A549 (cell line): ENCODE data around the gene DGKK. TPM values are rescaled to one million over a fixed set of nuclear protein-coding genes. Genes with fewer than 3 reads are reported as not detected.

Source experiments
- ATAC-seq, 2 experiments: fragments of 200-7000 bp in 1 of 2; fragments of >200 bp in 1 of 2; cut with Nextera tagmentation in 1 of 2; cut with Tn5 transposase in 1 of 2; 3 replicates each; pipeline versions ENCODE4 v1.8.0 to v1.9.1; 2018 to 2020; ENCODE audit warnings: mild to moderate bottlenecking in 1 of 2, moderate library complexity in 1 of 2
- CTCF ChIA-PET: fragments of 300-600 bp; sonication (Branson Sonifier 250); formaldehyde crosslinking; extraction: SDS; loops from one replicate; lab custom pipeline; 2021; ENCODE audit warnings: antibody characterized with exemption, inconsistent platforms; lab: Yijun Ruan, JAX
- POLR2A ChIA-PET: fragments of 350-600 bp; formaldehyde crosslinking; extraction: SDS; loops from one replicate; lab custom pipeline; 2021; ENCODE audit warnings: antibody characterized with exemption, inconsistent platforms; lab: Yijun Ruan, JAX
- DNase-seq, 2 experiments: peaks; one replicate each; pipeline versions ENCODE4 v3.0.0 to v3.0.0-alpha.2; 2011 to 2016; ENCODE audit warnings: low read depth in 1 of 2, low spot score in 1 of 2
- FAIRE-seq: peaks from 2 replicates; lab custom pipeline; 2011; peaks lifted over from hg19 to GRCh38; lab: Jason Lieb, UNC
- H3K27ac ChIP-seq, 2 experiments: fragments of >200 bp; sonication (Bioruptor Twin); formaldehyde crosslinking; 3 replicates each; pipeline ENCODE4 v1.5.1; 2016 to 2017
- H3K4me1 ChIP-seq: fragments of >200 bp; sonication (Bioruptor Twin); formaldehyde crosslinking; 3 replicates; pipeline ENCODE4 v1.6.1; 2016
- H3K4me2 ChIP-seq: fragments of >200 bp; sonication (Bioruptor Twin); formaldehyde crosslinking; 3 replicates; pipeline ENCODE4 v1.6.1; 2016
- H3K4me3 ChIP-seq: fragments of >200 bp; sonication (Bioruptor Twin); formaldehyde crosslinking; 3 replicates; pipeline ENCODE4 v1.5.1; 2016
- H3K9me3 ChIP-seq: fragments of >200 bp; sonication (Bioruptor Twin); formaldehyde crosslinking; 3 replicates; pipeline ENCODE4 v1.6.1; 2016
- CBX8 ChIP-seq: fragments of 200-600 bp; sonication (generic); IDR thresholded peaks from 2 replicates; pipeline ENCODE4 v1.6.1; 2016
- CEBPB ChIP-seq, 2 experiments: fragments of >200 bp in 1 of 2; sonication (Bioruptor Twin) in 1 of 2; formaldehyde crosslinking in 1 of 2; IDR thresholded peaks; 2 replicates each; pipeline ENCODE4 v1.6.1; 2012 to 2016
- CHD2 ChIP-seq: fragments of 150-350 bp; IDR thresholded peaks from 2 replicates; pipeline ENCODE4 v1.6.1; 2014; ENCODE audit warnings: low read length; ENCODE audit not compliant: partially characterized antibody
- FOSB ChIP-seq: fragments of 250-450 bp; sonication (Bioruptor Pico); IDR thresholded peaks from 2 replicates; pipeline ENCODE4 v1.5.0; 2020; ENCODE audit warnings: mild to moderate bottlenecking, moderate library complexity
- FOXS1 ChIP-seq: fragments of 250-450 bp; sonication (Bioruptor Pico); IDR thresholded peaks from 2 replicates; pipeline ENCODE4 v1.5.0; 2020; ENCODE audit warnings: mild to moderate bottlenecking, moderate library complexity
- HOXA7 ChIP-seq: fragments of 250-450 bp; sonication (Bioruptor Pico); IDR thresholded peaks from 2 replicates; pipeline ENCODE4 v1.5.0; 2020; ENCODE audit warnings: mild to moderate bottlenecking, moderate library complexity
- JUNB ChIP-seq: fragments of >200 bp; sonication (Bioruptor Twin); formaldehyde crosslinking; IDR thresholded peaks from 2 replicates; pipeline ENCODE4 v1.6.1; 2016
- MAZ ChIP-seq: fragments of 150-350 bp; IDR thresholded peaks from 2 replicates; pipeline ENCODE4 v1.6.1; 2014; ENCODE audit warnings: antibody characterized with exemption, low read depth, low read length, borderline replicate concordance
- NFE2L2 ChIP-seq: fragments of 150-350 bp; conservative IDR thresholded peaks from 2 replicates; pipeline ENCODE4 v1.6.1; 2014; ENCODE audit warnings: low read length
- NR3C1 ChIP-seq: fragments of >200 bp; sonication (Bioruptor Twin); formaldehyde crosslinking; IDR thresholded peaks from 3 replicates; pipeline ENCODE4 v1.6.1; 2017
- PBX3 ChIP-seq: IDR thresholded peaks from 2 replicates; pipeline ENCODE4 v1.6.1; 2012
- POLR2AphosphoS2 ChIP-seq: conservative IDR thresholded peaks from 2 replicates; pipeline ENCODE4 v1.6.1; 2012; ENCODE audit warnings: low read length, improper control_type of control experiment, inconsistent platforms
- RARB ChIP-seq: fragments of 250-450 bp; sonication (Bioruptor Pico); IDR thresholded peaks from 2 replicates; pipeline ENCODE4 v1.8.0; 2021; ENCODE audit warnings: mild to moderate bottlenecking, moderate library complexity
- RCOR1 ChIP-seq: fragments of 150-350 bp; IDR thresholded peaks from 2 replicates; pipeline ENCODE4 v1.6.1; 2014; ENCODE audit warnings: antibody characterized with exemption, low read length, low read depth
- SMC3 ChIP-seq: fragments of >200 bp; sonication (Bioruptor Twin); formaldehyde crosslinking; IDR thresholded peaks from 3 replicates; pipeline ENCODE4 v1.6.1; 2018; ENCODE audit warnings: inconsistent platforms
- SREBF2 ChIP-seq: fragments of 450-650 bp; IDR thresholded peaks from 2 replicates; pipeline ENCODE4 v1.6.1; 2014; ENCODE audit warnings: mild to moderate bottlenecking, moderate library complexity
- TFCP2L1 ChIP-seq: fragments of 250-450 bp; sonication (Bioruptor Pico); IDR thresholded peaks from 2 replicates; pipeline ENCODE4 v1.5.0; 2021; ENCODE audit warnings: mild to moderate bottlenecking
- TP53 ChIP-seq: fragments of 250-450 bp; sonication (Bioruptor Pico); IDR thresholded peaks from 2 replicates; pipeline ENCODE4 v1.5.0; 2021; ENCODE audit warnings: mild to moderate bottlenecking, moderate library complexity
- USF2 ChIP-seq: fragments of 450-650 bp; IDR thresholded peaks from 2 replicates; pipeline ENCODE4 v1.6.1; 2014; ENCODE audit warnings: antibody characterized with exemption
- ZFP36 ChIP-seq: fragments of 450-650 bp; IDR thresholded peaks from 2 replicates; pipeline ENCODE4 v1.6.1; 2014; ENCODE audit warnings: borderline replicate concordance; ENCODE audit not compliant: partially characterized antibody
- ZSCAN20 ChIP-seq: fragments of 250-450 bp; sonication (Bioruptor Pico); IDR thresholded peaks from 2 replicates; pipeline ENCODE4 v1.8.0; 2022; ENCODE audit warnings: mild to moderate bottlenecking, moderate library complexity
- WGBS: methylation state at CpG from one replicate; pipeline ENCODE4 v1.1.6; 2017; ENCODE audit errors: missing lambda C conversion rate; 5-methylcytosine and 5-hydroxymethylcytosine counted together
- polyA plus RNA-seq, 4 experiments: library from polyadenylated mRNA; depleted of rRNA in 3 of 4; stranded (reverse); fragments of >200 nt; fragmentation: RNase III in 1 of 4; extraction: RNeasy Plus Mini Kit Qiagen cat#74134 plus additional on column Dnase treatment in 1 of 4; gene quantifications; 2 replicates in 3 of 4; 3 replicates in 1 of 4; pipeline ENCODE4 v1.2.3, GENCODE V29; 2011 to 2017
- TF ChIP-seq, protein P1 (sequence below): fragments of >200 bp; sonication (Bioruptor Twin); formaldehyde crosslinking; IDR thresholded peaks from 3 replicates; pipeline ENCODE4 v1.6.1; 2016
- TF ChIP-seq, protein P2 (sequence below): fragments of 250-450 bp; sonication (Bioruptor Pico); IDR thresholded peaks from 2 replicates; pipeline ENCODE4 v1.5.0; 2020; ENCODE audit warnings: low read depth, mild to moderate bottlenecking, moderate library complexity
- TF ChIP-seq, protein P3 (sequence below): fragments of 150-350 bp; IDR thresholded peaks from 2 replicates; pipeline ENCODE4 v1.6.1; 2014; ENCODE audit warnings: low read depth, mild to moderate bottlenecking, low read length
- TF ChIP-seq, protein P4 (sequence below): IDR thresholded peaks from 2 replicates; pipeline ENCODE4 v1.6.1; 2012; ENCODE audit warnings: low read depth, borderline replicate concordance

Gene DGKK
- polyA plus RNA-seq, 2 of the 4 experiments (the other 2 are of a cell fraction) = not detected

DNA sequence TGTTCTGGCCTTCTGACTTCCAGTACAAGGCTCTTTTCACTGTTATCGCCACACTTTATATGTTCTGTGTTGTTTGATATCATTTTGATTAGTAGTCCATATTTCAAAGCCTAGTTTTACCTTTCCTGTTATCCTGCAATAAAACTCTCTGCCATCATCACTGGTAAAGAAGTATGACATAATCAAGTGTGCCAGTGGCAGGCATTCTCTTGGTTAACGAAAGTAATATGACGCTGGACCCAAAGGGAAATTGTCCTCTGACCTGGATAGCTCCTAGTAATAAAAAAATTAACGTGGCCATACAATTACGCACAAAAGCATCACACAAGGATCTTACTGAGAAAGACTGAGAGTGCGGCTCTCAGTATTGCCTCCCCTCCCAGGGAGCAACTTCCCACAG, 33.8 kb downstream of the DGKK start:
- H3K4me1 ChIP-seq = no peaks in the 10 kb centered on the region
- ATAC-seq (no peak), DNase-seq (no peak), FAIRE-seq (no peak)
- ChIA-PET POLR2A (no interaction called here), CTCF (no interaction called here)
- TF ChIP-seq ZFP36 = no peak
- TF ChIP-seq PBX3 = no peak
- TF ChIP-seq TP53 (CRISPR knock-in tag) = no peak
- TF ChIP-seq USF2 = no peak
- TF ChIP-seq, protein P1, sequence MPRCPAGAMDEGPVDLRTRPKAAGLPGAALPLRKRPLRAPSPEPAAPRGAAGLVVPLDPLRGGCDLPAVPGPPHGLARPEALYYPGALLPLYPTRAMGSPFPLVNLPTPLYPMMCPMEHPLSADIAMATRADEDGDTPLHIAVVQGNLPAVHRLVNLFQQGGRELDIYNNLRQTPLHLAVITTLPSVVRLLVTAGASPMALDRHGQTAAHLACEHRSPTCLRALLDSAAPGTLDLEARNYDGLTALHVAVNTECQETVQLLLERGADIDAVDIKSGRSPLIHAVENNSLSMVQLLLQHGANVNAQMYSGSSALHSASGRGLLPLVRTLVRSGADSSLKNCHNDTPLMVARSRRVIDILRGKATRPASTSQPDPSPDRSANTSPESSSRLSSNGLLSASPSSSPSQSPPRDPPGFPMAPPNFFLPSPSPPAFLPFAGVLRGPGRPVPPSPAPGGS = no peak
- TF ChIP-seq RARB (CRISPR knock-in tag) = no peak
- no peak for TF ChIP-seq SREBF2
- no peak for TF ChIP-seq FOSB (CRISPR knock-in tag)
- no peak for TF ChIP-seq NR3C1
- TF ChIP-seq, protein P2, sequence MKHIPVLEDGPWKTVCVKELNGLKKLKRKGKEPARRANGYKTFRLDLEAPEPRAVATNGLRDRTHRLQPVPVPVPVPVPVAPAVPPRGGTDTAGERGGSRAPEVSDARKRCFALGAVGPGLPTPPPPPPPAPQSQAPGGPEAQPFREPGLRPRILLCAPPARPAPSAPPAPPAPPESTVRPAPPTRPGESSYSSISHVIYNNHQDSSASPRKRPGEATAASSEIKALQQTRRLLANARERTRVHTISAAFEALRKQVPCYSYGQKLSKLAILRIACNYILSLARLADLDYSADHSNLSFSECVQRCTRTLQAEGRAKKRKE = no peak
- TF ChIP-seq CEBPB (IDR thresholded peaks at IDR 0.05) = no peak
- H3K9me3 ChIP-seq = no peaks in the 10 kb centered on the region
- no peak overlapping the region for H3K27ac ChIP-seq
- no peak overlapping the region for H3K4me2 ChIP-seq
- no peak overlapping the region for H3K4me3 ChIP-seq
- 35% methylated on average over 6 of the region's 6 CpGs for WGBS

GRCh38 chrX:50432829-50433289, 37.8 kb downstream of the DGKK start:
- ATAC-seq (no peak), FAIRE-seq (no peak), DNase-seq (no peak)
- ChIA-PET POLR2A (interaction anchor here (1.1 kb wide), 1 partner anchor 9 kb away, joined by 3 read pairs; no protein-coding TSS in a partner anchor), CTCF (no interaction called here)
- Histone ChIP-seq H3K4me2 (no peak overlapping the region), H3K4me1 (no peaks in the 10 kb centered on the region), H3K4me3 (no peak overlapping the region), H3K27ac (no peak overlapping the region), H3K9me3 (no peaks in the 10 kb centered on the region)
- no CpG with 5 or more reads among the region's 3 CpGs for WGBS
- no peak for TF ChIP-seq TFCP2L1 (CRISPR knock-in tag)
- TF ChIP-seq ZSCAN20 (CRISPR knock-in tag) = no peak
- TF ChIP-seq PBX3 = no peak
- no peak for TF ChIP-seq RCOR1
- TF ChIP-seq SMC3 = no peak

DNA sequence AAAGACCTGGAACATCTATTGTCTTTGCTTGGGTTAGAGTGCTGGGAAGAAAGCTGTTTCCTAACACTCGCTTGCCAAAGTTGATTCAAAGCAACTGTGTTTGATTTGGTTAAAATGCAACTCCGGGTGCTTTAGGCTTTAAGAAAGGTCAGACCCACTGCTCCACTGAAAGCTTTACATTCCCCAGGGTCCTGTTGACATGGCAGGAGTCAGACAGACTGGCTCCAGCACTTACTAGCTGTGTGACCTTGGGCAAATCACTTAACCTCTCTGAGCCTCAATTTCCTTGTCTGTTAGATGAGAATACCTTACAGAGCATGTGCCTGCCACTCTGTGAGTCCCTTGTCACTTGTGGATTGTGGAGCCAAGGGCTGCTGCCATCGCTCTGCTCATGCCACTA, 39.0 kb downstream of the DGKK start:
- ChIA-PET CTCF (no interaction called here), POLR2A (no interaction called here)
- TF ChIP-seq JUNB (no peak), FOXS1 (CRISPR knock-in tag) (no peak), CBX8 (no peak), POLR2AphosphoS2 (no peak), NFE2L2 (no peak), HOXA7 (CRISPR knock-in tag) (no peak), CHD2 (no peak), MAZ (no peak), CEBPB (IDR thresholded peaks at IDR 0.05) (no peak), PBX3 (no peak)
- TF ChIP-seq, protein P3, sequence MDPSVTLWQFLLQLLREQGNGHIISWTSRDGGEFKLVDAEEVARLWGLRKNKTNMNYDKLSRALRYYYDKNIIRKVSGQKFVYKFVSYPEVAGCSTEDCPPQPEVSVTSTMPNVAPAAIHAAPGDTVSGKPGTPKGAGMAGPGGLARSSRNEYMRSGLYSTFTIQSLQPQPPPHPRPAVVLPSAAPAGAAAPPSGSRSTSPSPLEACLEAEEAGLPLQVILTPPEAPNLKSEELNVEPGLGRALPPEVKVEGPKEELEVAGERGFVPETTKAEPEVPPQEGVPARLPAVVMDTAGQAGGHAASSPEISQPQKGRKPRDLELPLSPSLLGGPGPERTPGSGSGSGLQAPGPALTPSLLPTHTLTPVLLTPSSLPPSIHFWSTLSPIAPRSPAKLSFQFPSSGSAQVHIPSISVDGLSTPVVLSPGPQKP = no peak
- TF ChIP-seq, protein P4, sequence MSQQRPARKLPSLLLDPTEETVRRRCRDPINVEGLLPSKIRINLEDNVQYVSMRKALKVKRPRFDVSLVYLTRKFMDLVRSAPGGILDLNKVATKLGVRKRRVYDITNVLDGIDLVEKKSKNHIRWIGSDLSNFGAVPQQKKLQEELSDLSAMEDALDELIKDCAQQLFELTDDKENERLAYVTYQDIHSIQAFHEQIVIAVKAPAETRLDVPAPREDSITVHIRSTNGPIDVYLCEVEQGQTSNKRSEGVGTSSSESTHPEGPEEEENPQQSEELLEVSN = no peak

More for the DNA sequence above, 39.0 kb downstream of the DGKK start:
- H3K9me3 ChIP-seq = no peaks in the 10 kb centered on the region
- no peak overlapping the region for H3K4me3 ChIP-seq
- no peak for FAIRE-seq
- H3K4me1 ChIP-seq = no peaks in the 10 kb centered on the region
- ATAC-seq = no peak
- 5% methylated on average over 3 of the region's 3 CpGs for WGBS
- no peak for DNase-seq
- H3K27ac ChIP-seq = no peak overlapping the region
- no peak overlapping the region for H3K4me2 ChIP-seq
